ENCODE measurements around the gene RELL2. TPM values are rescaled to one million over a fixed set of nuclear protein-coding genes. Genes with fewer than 3 reads are reported as not detected.

RELL2 gene
- total RNA-seq, 1 experiment from 2014 or later = 8.7 TPM

GRCh38 chr5:141602606-141603005 lies 34.2 kb upstream of the RELL2 start:
- Histone ChIP-seq H3K79me2 (ENCODE audit: insufficient read depth, low read length) (peaks cover 100% of the 10 kb centered on the region), H3K9ac (ENCODE audit: low read length) (no peak overlapping the region), H3K27ac (ENCODE audit: low read depth, low read length) (no peak overlapping the region), H2AFZ (ENCODE audit: low read depth, low read length, poor library complexity, severe bottlenecking) (no peak overlapping the region), H3K4me2 (ENCODE audit: low read length) (no peak overlapping the region), H3K4me3 (replicated peaks in 1 of 2; ENCODE audit: low read depth in 1 of 2, low read length in 2 of 2) (no peak overlapping the region), H3K9me3 (ENCODE audit: control insufficient read depth in 1 of 2, insufficient read depth in 1 of 2, low read depth in 1 of 2, low read length in 2 of 2) (no peaks in the 10 kb centered on the region), H3K9me2 (ENCODE audit: insufficient read depth) (no peaks in the 10 kb centered on the region), H3K27me3 (ENCODE audit: insufficient read depth, low read length) (no peaks in the 10 kb centered on the region), H3K4me1 (ENCODE audit: control insufficient read depth in 1 of 2, insufficient read depth in 2 of 2, low read length in 2 of 2) (peaks cover 11 to 29% of the 10 kb centered on the region in 2 experiments), H4K20me1 (ENCODE audit: insufficient read depth) (peaks cover 12% of the 10 kb centered on the region; the same call in 1 of the 2 replicates), H3K36me3 (ENCODE audit: control insufficient read depth in 1 of 2, insufficient read depth in 2 of 2, low read length in 2 of 2) (no peaks in the 10 kb centered on the region)
- no peak for ATAC-seq
- CTCF ChIA-PET = interaction anchor here (3.3 kb wide), 1 partner anchor 11 kb away, joined by 23 read pairs; no protein-coding TSS in a partner anchor
- intact Hi-C loops (cut with micrococcal nuclease) = no loop called here
- RAD21 ChIA-PET (ENCODE audit: low non-redundant PET in 1 of 2, low total read pairs in 2 of 2, uncharacterized antibody in 2 of 2, unreplicated experiment in 2 of 2) = no interaction called here
- DNase-seq (ENCODE audit: low read depth, low spot score) = no peak
- POLR2A ChIA-PET = no interaction called here
- no TSS peak for BruUV-seq (replicated peaks)
- no peak for TF ChIP-seq SP1 (IDR thresholded peaks at IDR 0.05; ENCODE audit: low read depth)
- no peak for TF ChIP-seq REST (IDR thresholded peaks at IDR 0.05; ENCODE audit: low read depth)
- TF ChIP-seq SIN3A (IDR thresholded peaks at IDR 0.05; ENCODE audit: low read depth) = no peak
- TF ChIP-seq CTCF (IDR thresholded peaks at IDR 0.05 in 2 of 3, conservative IDR thresholded peaks at IDR 0.05 in 1 of 3; ENCODE audit: borderline replicate concordance in 1 of 3, insufficient read depth in 1 of 3, low read depth in 2 of 3, low read length in 2 of 3) = no peak
- no peak for TF ChIP-seq EGR1 (IDR thresholded peaks at IDR 0.05; ENCODE audit: low read depth)
- TF ChIP-seq ATF3 (IDR thresholded peaks at IDR 0.05) = no peak
- TF ChIP-seq TCF7L2 (IDR thresholded peaks at IDR 0.05; ENCODE audit: borderline replicate concordance, extremely low read depth, insufficient read depth, insufficient read length) = no peak
- TF ChIP-seq ELF1 (IDR thresholded peaks at IDR 0.05; ENCODE audit: borderline replicate concordance, low read depth) = no peak
- no peak for TF ChIP-seq POLR2AphosphoS5 (IDR thresholded peaks at IDR 0.05; ENCODE audit: low read depth, low read length)
- no peak for TF ChIP-seq POLR2A (IDR thresholded peaks at IDR 0.05; ENCODE audit: borderline replicate concordance, extremely low read depth, insufficient read depth, insufficient read length)

Data from HCT116 (cell line).